Chondrocyte (in vitro differentiated cells): ENCODE data around the gene CDC42SE2. TPM values are rescaled to one million over a fixed set of nuclear protein-coding genes. Genes with fewer than 3 reads are reported as not detected.
"Not testable (repeated sequence)": the region's sequence is repeated elsewhere in the genome, so short reads cannot be mapped to it uniquely, and the experiment has no call there.

Source experiments
- DNase-seq: peaks from one replicate; pipeline ENCODE4 v3.0.0; 2021; ENCODE audit warnings: mixed read lengths, low spot score
- H3K27ac Mint-ChIP-seq: one replicate; pipeline ENCODE4 v1.8.0; 2021; ENCODE audit warnings: mild to moderate bottlenecking, moderate library complexity, mixed read lengths; ENCODE audit not compliant: unreplicated experiment
- H3K27me3 Mint-ChIP-seq: 2 replicates; pipeline ENCODE4 v1.8.0; 2021; ENCODE audit warnings: low read depth, mixed read lengths
- H3K36me3 Mint-ChIP-seq: 2 replicates; pipeline ENCODE4 v1.8.0; 2021; ENCODE audit warnings: low read depth, mixed read lengths
- H3K4me1 Mint-ChIP-seq: 2 replicates; pipeline ENCODE4 v1.8.0; 2021; ENCODE audit warnings: low read depth, mild to moderate bottlenecking, mixed read lengths
- H3K4me3 Mint-ChIP-seq: one replicate; pipeline ENCODE4 v1.8.0; 2021; ENCODE audit warnings: mild to moderate bottlenecking, moderate library complexity, mixed read lengths; ENCODE audit not compliant: unreplicated experiment
- H3K9me3 Mint-ChIP-seq: 2 replicates; pipeline ENCODE4 v1.8.0; 2021; ENCODE audit warnings: low read depth, mixed read lengths
- total RNA-seq: library from RNA; stranded (reverse); gene quantifications from 3 replicates; pipeline ENCODE4 v1.2.1, GENCODE V29; 2021
- TF ChIP-seq, protein P1 (sequence below): fragments of 200-600 bp; sonication (generic); IDR thresholded peaks from 2 replicates; pipeline ENCODE4 v1.5.0; 2021; ENCODE audit warnings: antibody characterized with exemption, mild to moderate bottlenecking, moderate library complexity

Gene CDC42SE2
- total RNA-seq, 1 donor from 2014 or later: 23.7 TPM

GRCh38 chr5:131324303-131324702 lies 60.5 kb downstream of the CDC42SE2 start:
- Mint-ChIP-seq H3K9me3 (peaks cover 4% of the 10 kb centered on the region), H3K36me3 (peaks cover under 1% of the 10 kb centered on the region), H3K27me3 (no peaks in the 10 kb centered on the region), H3K4me3 (no peak overlapping the region), H3K4me1 (peaks cover 54% of the 10 kb centered on the region), H3K27ac (peak overlapping the region; percentile 83)
- DNase-seq: no peak
- TF ChIP-seq, protein P1, sequence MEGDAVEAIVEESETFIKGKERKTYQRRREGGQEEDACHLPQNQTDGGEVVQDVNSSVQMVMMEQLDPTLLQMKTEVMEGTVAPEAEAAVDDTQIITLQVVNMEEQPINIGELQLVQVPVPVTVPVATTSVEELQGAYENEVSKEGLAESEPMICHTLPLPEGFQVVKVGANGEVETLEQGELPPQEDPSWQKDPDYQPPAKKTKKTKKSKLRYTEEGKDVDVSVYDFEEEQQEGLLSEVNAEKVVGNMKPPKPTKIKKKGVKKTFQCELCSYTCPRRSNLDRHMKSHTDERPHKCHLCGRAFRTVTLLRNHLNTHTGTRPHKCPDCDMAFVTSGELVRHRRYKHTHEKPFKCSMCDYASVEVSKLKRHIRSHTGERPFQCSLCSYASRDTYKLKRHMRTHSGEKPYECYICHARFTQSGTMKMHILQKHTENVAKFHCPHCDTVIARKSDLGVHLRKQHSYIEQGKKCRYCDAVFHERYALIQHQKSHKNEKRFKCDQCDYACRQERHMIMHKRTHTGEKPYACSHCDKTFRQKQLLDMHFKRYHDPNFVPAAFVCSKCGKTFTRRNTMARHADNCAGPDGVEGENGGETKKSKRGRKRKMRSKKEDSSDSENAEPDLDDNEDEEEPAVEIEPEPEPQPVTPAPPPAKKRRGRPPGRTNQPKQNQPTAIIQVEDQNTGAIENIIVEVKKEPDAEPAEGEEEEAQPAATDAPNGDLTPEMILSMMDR: no peak

DNA sequence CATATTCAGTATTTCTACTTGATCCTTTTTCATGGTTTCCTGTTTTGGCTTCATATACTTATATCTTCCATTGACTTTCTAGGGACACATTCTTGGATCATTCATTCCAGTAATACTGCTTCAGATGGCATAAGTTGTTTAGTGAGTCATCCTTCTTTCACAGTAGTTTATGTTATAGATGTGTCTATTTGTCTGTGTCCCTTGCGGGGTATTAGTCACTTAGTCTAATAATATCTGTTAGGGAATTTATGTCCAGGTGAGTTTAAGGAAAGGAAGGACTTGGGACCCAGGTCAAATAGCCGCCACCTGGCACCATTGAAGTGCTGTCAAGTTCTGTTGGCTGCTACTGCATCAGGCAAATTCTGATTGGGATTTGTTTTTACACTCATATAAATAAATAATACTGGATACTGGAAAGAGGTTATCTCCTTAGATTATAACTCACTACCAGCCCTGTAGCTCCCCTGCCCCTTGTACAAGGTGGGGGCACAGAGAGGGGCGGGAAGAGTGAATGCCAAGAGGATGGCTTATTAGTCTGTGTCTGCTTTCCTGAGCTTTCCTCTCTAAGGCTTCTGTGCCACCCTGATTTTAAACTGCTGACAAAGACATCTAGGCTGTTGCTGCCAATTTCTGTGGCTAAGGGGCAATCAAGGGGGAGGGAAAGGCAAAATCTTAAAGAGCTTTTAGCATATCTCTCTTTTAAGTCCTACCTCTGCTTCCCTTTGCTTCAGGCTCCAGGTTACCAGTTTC lies 64.9 kb downstream of the CDC42SE2 start:
- TF ChIP-seq, protein P1: no peak
- H3K4me1 Mint-ChIP-seq: peaks cover 43% of the 10 kb centered on the region
- no peaks in the 10 kb centered on the region for H3K9me3 Mint-ChIP-seq
- no peak overlapping the region for H3K4me3 Mint-ChIP-seq
- no peaks in the 10 kb centered on the region for H3K27me3 Mint-ChIP-seq
- H3K27ac Mint-ChIP-seq: peak overlapping the region; percentile 33
- peaks cover 3% of the 10 kb centered on the region for H3K36me3 Mint-ChIP-seq
- no peak for DNase-seq

- H3K4me3 Mint-ChIP-seq: no peak overlapping the region
- H3K9me3 Mint-ChIP-seq: no peaks in the 10 kb centered on the region
- H3K27me3 Mint-ChIP-seq: no peaks in the 10 kb centered on the region
- no peak overlapping the region for H3K27ac Mint-ChIP-seq
- peaks cover 38% of the 10 kb centered on the region for H3K4me1 Mint-ChIP-seq
- TF ChIP-seq, protein P1: no peak
- H3K36me3 Mint-ChIP-seq: peaks cover 3% of the 10 kb centered on the region
- no peak for DNase-seq
These were observed 65.4 kb downstream of the CDC42SE2 start for GRCh38 chr5:131329286-131329560.

GRCh38 chr5:131330031-131330430 lies 66.2 kb downstream of the CDC42SE2 start:
- TF ChIP-seq, protein P1: no peak
- H3K4me3 Mint-ChIP-seq: no peak overlapping the region
- H3K36me3 Mint-ChIP-seq: peaks cover 3% of the 10 kb centered on the region
- H3K27ac Mint-ChIP-seq: no peak overlapping the region
- DNase-seq: no peak
- H3K27me3 Mint-ChIP-seq: no peaks in the 10 kb centered on the region
- peaks cover 30% of the 10 kb centered on the region for H3K4me1 Mint-ChIP-seq
- peaks cover under 1% of the 10 kb centered on the region for H3K9me3 Mint-ChIP-seq

DNA sequence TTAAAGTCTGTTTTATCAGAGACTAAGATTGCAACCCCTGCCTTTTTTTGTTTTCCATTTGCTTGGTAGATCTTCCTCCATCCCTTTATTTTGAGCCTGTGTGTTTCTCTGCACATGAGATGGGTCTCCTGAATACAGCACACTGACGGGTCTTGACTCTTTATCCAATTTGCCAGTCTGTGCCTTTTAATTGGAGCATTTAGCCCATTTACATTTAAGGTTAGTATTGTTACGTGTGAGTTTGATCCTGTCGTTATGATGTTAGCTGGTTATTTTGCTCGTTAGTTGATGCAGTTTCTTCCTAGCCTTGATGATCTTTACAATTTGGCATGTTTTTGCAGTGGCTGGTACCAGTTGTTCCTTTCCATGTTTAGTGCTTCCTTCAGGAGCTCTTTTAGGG lies 71.9 kb downstream of the CDC42SE2 start:
- not testable (repeated sequence) for DNase-seq, H3K4me3 Mint-ChIP-seq, H3K27me3 Mint-ChIP-seq, H3K36me3 Mint-ChIP-seq, H3K27ac Mint-ChIP-seq, H3K4me1 Mint-ChIP-seq
- H3K9me3 Mint-ChIP-seq: peaks cover 14% of the 10 kb centered on the region

DNA sequence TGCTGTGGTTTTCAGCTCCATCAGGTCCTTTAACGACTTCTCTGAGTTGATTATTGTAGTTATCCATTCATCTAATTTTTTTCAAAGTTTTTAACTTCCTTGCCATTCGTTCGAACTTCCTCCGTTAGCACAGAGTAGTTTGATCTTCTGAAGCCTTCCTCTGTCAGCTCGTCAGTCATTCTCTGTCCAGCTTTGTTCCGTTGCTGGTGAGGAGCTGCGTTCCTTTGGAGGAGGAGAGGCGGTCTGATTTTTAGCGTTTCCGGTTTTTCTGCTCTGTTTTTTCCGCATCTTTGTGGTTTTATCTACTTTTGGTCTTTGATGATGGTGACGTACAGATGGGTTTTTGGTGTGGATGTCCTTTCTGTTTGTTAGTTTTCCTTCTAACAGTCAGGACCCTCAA lies 72.9 kb downstream of the CDC42SE2 start:
- H3K27ac Mint-ChIP-seq, DNase-seq, H3K4me3 Mint-ChIP-seq, H3K36me3 Mint-ChIP-seq, H3K4me1 Mint-ChIP-seq, H3K27me3 Mint-ChIP-seq: not testable (repeated sequence)
- H3K9me3 Mint-ChIP-seq: peaks cover 14% of the 10 kb centered on the region

GRCh38 chr5:131337240-131338050 lies 73.6 kb downstream of the CDC42SE2 start:
- not testable (repeated sequence) for H3K4me1 Mint-ChIP-seq, H3K27me3 Mint-ChIP-seq, H3K4me3 Mint-ChIP-seq, H3K36me3 Mint-ChIP-seq, H3K27ac Mint-ChIP-seq, DNase-seq
- peaks cover 14% of the 10 kb centered on the region for H3K9me3 Mint-ChIP-seq
